CD4-positive, alpha-beta T cell treated with Interleukin-17A for 1 hour (primary cell): ENCODE results near the gene CDC6.

ENCODE experiments used
- DNase-seq: peaks from one replicate; pipeline ENCODE4 v3.0.0-alpha.2; 2020

Gene CDC6

DNA sequence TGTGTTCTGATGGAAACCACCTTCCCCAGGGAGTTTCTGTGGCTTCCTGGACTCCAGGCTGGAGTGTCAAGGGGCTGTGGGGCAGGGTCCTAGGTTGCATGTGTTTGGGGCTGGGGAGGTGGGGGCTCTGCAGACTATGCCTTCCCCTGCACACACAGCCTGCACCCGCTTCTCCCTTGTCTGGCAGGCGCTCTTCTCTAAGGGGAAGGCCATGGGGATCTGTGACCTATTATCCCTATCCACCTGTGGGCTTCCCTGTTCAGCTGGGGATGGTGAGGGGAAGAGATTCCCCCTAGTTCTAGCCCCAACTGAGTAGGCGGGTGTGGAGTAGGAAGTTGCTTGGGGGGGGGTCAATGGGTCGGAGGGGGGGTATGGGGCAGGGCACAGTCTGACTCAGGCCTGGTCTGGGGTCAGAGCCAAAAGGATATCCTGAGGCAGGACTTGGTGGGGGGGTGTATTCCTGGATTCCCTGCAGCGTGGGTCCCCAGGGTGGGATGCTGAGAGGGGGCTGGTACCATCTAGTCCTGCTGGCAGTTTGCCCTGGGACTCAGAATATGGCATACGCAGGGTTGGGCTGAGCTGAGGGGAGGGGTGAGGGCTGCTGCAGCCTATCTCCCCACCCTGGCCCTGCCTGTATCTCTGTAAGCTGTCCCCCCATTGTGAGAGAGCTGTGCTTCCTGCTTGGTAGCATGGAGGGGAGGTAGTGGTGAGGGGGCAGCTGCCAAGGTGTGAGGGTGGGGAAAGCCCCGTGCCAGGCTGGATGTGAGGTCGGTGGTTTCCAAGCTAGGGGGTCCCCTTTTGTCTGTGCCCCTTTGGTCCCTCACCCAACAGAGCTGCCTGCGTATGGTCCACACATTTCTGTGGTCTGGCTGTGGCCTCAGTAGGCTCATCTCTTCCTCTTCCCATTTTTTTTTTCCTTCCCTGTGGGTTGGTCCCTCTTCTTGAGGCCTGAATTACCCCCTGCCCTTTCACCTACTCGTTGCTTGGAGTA is 36.0 kb downstream of the CDC6 start:
- DNase-seq, result peak; percentile 95

DNA sequence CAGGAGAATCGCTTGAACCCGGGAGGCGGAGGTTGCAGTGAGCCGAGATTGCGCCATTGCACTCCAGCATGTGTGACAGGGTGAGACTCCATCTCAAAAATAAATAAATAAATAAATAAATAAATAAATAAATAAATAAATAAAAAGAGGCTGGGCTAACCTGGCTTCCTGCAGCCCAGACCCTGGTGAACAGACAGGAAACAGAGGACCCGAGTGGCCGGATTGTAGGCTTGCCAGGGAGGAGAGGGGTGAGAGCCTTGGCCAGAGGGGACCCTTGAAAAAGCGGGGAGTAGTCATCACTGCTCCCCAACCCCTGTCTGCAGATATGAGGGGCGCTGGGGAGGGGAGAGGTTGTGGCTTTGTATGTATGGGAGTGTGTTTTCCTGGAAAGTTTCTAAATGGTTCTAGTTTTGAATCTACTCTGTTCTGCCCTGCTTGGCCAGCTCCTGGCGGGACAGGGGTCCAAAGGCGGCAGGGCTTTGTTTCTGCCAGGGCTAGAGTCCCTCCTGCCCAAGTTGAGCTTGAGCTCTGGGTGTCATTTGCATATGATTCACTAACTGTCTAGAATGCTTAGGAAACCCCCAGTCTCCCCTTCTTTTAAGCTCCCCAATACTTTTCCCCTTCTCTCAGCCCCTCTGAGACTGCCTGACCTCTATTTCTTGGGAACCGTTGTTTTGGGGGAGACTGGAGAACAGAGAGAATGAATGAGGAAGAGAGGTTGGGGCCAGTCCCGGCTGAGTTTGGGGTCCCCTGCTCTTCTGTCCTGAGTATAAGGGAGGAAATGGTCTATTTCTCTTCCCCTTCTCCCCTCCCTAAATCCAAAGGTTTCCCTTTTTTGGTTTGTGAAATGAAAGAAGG is 37.7 kb downstream of the CDC6 start:
- DNase-seq, result peak; percentile 73

DNA sequence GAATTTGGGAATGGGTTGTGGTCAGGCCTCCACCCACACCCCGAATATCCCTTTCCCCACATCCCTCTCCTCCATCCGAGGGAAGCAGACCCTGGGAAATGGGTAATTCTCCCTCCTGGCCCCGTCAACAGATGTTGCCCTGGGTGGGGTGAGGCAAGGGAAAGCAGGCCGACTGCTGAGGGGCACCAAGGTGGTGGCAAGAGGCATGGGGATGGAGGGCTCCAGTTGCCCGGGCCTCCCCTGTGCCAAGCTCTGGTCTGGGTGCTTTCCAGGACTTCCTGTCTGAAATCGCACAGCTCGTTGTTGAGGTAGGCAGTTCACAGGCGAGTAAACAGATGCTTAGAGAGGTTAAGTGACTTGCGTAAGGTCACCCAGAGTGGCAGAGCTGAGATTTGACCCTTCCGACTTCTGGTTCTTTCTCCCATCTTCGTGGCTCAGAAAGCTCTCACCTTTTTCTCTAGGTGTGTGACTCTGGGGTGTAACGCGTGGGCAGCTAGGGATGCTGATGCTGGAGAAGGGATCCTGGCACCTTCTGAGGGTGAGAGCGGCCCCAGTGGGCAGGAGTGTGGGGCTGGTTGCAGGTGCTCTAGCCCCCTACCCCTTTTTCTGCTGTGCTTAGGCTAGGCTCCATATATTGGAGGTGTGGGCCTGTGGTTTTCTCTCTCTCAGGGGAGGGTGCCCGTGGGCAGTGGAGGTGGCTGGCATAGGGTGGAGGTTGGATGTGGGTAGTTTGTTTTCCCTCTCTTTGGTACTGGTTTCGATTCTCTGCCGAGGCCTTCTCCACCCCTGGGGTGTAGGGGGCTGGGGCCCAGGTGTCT is 38.5 kb downstream of the CDC6 start:
- peak; percentile 86 for DNase-seq

DNA sequence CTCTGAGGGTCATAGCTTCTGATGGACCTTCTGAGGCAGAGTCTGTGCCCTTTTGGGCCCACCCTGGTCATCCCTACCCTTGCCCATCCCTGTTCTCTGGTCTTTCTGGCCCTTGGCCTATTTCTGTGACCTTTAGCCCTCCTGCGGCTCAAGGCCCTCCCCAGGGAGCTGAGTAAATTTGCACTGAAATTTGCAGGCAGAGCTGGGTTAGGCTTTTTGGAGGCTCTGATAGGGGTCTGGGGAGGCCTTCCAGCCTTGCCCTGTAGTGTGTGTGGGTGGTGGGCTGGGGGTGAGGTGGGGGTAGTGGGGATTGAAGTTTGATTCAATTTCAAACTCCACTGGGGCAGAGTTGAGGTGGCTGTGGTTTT is 39.1 kb downstream of the CDC6 start:
- DNase-seq, result no peak

DNA sequence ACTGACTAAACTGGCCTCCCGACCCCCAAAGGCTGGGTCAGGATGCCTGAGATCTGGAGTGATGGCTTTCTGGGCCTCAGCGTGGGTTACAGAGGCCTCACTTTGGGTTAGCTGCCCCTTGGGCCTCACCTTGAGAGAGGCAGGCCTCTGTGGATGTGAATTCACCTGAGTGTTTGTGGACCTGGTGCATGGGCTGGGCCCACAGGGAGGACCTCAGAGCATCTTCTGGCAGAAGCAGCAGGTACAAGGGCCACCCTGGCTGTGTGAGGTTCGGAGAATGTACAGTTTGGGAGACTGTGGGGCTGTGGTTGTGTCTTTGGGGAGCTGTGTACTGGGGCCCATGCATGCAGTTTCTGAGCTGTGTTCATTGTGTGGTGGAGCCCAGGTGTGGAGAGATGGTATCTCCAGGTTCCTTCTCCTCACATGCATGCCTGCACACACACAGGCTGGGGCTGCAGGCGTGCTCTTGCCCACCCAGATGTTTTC is 39.6 kb downstream of the CDC6 start:
- DNase-seq, result peak; percentile 39

DNA sequence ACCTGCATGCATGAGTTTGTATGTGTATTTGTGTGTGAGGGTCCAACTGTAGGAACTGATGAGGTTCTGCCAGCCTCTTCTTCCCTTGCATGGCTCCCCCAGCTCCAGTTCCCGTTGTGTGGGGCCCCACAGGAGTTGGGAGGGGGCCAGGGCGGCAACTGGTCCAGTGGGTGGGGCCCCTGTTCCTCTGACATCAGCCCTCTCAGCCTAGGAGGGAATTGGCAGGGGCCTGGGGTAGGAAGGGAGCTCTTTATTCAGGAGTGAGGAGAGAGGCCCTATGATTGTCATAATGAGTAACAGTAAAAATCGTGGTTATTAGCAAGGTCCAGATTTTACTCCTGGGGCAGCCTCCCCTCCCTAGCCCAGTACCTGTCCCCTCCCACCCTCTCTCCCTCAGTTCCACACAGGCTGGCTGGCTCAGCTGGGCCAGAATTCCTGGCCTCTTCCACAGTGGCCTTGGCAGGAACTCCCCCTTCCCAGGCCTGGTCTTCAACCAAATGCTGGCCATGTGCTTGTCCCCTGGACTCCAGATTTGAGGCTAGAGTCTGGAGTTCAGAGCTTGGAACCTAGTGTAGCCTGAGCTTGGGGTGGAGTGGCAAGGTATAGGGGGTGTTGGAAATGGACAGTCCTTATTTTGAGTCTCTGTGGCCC is 40.2 kb downstream of the CDC6 start:
- no peak for DNase-seq

DNA sequence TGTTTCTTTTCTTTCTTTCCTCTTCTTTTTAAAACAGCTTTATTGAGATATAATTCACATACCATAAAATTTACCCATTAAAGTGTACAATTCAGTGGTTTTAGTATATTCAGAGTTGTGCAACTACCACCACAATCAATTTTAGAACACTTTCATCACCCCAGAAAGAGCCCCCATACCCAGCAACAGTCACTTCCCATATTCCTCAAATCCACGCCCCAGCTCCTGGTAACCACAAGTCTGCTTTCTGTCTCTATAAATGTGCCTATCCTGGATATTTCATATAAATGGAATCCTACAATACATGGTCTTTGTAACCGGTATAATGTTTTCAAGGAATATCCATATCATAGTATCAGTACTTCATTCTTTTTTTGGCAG is 40.7 kb downstream of the CDC6 start:
- no peak for DNase-seq

DNA sequence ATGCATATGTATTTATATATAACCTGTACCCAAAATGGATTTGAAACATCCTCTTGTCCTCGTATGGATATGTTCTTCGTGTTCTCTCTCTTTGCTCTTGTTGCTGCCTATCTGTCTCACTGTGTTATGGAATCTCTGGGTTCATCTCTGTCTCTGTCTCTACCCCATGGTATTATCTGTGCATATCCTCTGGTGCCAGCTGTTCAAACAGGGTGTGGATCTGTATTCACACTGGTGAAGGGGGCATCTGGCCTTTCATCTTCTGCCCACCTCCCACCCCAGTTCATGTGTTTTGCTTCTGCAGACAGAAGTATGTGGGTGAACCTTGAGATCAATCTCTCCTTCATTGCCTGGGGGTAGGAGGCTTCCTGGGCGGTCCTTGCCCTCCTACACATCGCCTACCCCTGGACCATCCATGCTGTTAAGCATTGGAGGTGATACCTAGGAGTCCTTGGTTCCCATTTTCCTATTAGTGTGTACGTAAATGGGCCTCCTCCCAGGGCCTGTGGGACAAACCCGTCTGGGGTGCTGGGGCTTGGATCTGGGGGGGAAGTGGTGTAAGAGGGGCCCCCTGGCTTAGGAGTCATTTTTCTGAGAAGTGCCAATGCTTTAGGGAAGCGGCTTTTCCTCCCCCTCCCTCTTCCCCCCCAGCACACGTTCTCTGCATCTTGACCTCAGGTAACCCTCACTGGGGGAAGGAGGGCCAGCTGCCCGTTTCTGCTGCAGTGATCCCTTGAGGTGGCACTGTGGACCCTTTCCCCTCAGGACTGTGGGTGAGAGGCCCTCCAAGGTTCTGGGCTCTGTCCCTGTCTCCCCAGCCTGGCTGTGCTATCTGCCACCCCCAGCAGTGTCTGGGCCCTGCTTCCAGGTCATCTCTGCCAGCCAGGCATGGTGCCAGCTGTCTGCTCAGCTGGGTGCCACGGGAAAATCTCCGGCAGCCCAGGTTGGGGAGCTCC is 42.4 kb downstream of the CDC6 start:
- peak; percentile 57 for DNase-seq

DNA sequence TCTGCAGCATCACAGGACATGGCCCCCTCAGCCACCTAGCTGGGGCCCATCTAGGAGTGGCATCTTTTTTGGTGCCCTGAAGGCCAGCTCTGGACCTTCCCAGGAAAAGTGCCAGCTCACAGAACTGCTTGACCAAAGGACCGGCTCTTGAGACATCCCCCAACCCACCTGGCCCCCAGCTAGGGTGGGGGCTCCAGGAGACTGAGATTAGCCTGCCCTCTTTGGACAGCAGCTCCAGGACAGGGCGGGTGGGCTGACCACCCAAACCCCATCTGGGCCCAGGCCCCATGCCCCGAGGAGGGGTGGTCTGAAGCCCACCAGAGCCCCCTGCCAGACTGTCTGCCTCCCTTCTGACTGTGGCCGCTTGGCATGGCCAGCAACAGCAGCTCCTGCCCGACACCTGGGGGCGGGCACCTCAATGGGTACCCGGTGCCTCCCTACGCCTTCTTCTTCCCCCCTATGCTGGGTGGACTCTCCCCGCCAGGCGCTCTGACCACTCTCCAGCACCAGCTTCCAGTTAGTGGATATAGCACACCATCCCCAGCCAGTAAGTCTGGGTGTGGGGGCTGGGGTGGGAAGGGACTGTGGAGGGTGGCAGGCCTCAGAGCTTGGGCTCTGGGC is 43.3 kb downstream of the CDC6 start:
- DNase-seq, result no peak

DNA sequence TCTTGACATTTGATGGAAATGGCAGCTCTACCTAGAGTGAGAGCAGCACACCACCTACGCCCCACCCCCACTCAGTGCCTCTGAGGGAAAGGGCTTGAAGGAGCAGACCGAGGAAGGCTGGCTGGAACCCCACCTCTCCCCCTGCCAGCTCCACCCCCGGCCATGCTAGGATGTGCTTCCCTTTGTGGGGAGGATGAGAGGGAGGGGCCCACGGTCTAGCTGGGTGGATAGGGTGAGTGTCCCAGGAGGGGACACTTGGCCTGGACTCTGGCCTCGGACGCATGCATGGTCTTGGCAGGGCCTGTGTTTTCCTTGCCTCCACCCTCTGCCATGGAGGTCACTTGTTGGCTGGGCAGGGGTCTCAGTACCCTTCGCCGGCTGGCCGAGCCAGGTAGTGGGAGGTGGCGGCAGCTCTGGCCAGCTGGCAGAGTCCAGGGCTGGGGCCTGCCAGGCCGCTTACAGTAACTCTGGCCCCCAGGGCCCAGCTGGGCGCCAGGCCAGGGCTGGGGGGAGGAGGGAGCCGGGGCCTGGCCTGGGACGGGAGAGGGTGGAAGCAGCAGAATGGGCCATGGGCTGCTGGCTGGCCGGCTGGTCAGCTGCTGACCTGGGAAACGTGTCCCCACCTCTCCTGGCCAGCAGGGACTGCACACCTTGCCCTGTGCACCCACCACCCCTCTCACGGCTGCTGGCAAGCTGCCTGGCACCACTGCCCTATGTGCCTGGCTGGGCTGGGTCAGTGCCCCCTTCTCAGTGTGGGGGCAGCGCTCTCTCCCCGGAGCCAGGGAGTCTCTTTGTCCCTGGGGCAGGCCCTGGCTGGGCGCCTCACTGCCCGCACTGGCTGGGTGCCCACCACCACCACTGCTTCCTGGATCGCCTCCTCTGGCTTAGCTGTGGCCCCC is 44.3 kb downstream of the CDC6 start:
- DNase-seq, result no peak

DNA sequence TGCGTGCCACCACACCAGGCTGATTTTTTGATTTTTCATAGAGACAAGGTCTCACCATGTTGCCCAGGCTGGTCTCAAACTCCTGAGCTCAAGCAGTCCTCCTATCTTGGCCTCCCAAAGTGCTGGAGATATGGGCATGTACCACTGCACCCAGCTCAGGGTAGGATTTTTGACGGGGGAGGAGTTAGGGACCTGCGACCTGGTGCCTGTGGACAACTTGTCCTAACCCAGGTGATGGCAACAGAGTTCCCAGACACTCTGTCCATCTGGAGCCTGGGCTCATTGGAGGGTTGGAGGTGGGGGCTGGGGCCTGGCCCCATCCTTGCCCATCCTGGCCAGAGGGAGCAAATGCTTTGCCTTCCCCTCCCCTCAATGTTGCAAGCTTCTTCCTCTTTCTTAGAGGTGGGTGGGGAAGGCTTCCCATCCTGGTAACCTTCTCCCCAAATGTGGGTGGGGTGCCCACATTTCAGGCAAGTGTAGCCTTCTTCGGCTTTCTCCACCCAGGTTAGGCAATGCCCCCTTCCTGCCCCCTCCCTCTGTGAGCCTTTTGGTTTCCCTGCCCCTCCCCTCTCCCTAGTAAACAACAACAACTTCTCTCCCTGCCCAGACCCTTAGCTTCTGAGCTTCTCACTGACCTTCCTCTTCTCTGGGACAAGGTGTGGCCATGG is 46.2 kb downstream of the CDC6 start:
- DNase-seq, result peak; percentile 37

DNA sequence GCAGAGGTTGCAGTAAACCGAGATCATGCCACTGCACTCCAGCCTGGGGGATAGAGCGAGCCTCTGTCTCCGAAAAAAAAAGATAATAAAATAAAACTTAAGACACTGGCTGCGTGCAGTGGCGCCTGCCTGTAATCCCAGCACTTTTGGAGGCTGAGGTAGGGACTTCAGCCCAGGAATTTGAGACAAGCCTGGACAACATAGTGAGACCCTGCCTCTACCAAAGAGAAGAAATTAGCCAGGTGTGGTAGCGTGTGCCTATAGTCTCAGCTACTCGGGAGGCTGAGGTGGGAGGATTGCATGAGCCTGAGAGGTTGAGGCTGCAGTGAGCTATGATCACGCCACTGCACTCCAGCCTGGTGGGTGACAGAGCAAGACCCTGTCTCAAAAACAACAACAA is 47.9 kb downstream of the CDC6 start:
- DNase-seq, result no peak

DNA sequence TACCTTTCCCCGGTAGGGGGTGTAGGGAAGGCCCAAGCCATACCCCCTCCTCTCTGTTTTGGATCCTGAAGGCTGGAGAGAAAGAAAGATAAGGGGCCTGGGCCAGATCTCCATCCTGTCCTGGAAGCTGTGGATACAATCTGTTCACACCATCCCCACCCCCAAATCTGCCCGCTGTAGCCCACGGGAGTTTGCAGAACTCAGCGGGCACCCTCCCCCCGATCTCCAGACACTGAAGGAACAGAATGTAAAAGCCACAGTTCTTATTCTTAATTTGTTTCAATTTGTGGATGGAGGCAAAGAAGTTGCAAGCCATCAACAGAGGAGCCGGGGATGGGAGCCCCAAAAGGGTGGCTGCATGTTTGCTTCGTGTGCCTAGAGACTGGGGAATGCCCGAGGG is 49.7 kb downstream of the CDC6 start:
- no peak for DNase-seq

DNA sequence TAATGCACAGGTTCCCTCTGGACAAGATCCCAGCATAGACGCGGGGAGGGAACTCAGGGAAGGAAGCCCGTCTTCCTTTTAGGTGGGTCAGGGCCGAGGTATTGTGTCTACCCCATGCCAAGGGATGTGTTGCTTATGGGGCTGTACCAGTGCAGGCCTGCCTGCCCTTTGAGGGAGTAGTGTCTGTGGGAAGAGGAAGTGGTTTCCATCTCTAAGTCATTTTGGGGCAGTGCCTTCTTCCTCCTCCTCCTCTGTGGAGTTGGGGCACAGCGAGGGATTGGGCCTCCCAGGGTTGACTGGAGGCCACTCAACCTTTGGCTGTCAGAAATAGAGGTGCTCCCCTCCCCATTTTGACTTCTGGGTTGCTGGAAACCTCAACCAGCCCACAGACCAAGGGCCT is 50.4 kb downstream of the CDC6 start:
- DNase-seq, result peak; percentile 39

DNA sequence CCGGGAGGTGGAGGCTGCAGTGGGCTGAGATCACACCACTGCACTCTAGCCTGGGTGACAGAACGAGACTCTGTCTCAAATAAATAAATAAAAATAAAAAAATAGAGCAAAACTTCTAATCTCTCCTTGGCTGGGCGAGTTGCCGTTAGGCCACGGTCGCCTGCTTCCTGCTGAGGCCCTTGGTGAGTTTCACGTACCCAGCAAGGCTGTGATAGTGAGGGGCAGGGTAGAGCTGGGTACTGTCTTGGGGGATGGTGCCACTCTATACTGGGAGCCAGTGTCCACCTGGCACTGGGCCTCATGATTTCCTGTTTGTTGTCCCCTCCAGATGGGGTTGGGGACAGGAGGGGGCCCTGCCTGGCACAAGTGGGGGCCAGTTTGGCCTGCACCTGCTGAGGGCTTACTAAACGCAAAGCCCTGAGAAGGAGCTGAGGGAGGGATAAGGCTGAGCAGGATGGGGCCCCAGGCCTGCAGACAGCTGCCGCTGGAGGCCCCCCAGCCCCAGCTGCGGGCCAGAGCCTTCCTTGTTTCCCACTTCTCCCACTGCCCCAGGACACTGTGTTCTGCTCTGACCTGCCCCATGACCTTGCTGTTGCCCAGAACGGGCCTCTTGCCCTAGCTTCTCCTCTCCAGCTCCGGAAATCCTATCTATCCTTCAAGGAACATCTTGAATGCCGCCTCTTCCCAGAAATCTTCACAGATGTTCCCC is 51.4 kb downstream of the CDC6 start:
- DNase-seq, result no peak

DNA sequence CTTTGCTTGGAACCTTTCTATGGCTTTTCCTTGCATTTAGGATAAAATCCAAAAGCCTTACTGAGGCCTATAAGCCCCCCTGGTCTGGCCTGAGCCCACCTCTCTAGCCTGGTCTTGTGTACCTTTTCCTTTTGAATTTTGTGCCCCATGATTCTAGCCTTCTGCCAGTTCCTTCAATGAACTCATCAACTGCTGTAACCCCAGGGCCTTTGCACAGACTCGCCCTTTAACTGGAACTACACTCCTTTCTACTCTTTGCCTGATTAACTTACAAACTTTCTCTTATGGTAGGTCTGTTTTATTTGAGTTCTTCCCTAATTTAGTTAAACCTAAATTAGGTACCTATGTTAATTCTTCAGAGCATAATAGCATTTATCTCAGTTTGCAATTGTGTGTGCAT is 52.6 kb downstream of the CDC6 start:
- DNase-seq, result no peak

DNA sequence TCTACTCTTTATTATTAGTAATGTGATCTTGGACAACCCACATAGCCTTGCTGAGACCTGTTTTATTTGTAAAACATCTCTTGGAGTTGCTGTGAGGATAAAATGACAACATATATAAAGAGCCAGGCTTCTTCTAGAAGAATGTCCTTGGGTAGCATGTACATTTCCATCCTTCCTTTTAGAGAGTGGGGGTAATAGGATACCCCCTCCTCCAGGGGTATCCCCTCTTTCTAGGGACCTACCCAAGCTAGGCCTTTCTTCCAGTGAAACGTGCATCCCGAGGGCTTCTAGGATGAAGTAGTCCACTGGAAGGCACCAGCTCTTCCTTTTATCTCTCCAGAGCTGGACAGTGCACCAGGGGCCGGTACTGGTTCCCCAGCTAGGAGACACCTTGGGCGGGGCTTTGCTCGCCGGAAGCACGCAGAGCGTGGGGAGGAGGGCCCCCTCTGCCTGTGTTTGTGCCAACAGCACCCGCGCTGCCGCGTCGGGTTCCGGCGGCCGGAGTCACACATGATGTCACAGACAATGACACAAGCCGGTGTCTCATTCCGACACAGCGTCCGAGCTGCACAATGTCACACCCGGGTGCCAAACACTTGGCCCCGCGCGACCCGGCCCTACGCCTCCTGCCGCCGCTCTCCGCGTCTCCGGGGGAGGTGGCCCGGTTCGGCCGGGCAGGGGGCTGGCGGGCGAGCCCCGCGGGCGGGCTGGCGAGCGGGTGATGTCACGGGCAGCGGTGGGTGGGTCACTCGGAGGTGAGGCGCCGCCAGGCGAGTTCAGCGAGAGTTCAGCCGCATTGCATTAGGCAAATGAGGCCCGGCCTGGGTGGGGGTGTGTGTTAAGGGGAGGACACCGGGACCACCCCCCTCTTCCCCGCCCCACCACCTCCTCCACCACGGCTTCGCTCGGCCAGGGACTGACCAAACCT is 53.5 kb downstream of the CDC6 start:
- peak; percentile 94 for DNase-seq
